AG04449 (cell line): ENCODE results near the gene TUBB2B.

Experiments
- CTCF ChIA-PET: fragments of 350-600 bp; formaldehyde crosslinking; extraction: SDS; loops from one replicate; lab custom pipeline; 2021; ENCODE audit warnings: antibody characterized with exemption; lab: Yijun Ruan, JAX
- POLR2A ChIA-PET: fragments of 400-600, 350-600 bp; formaldehyde crosslinking; extraction: SDS; loops from one replicate; lab custom pipeline; 2020; ENCODE audit warnings: antibody characterized with exemption, inconsistent platforms; lab: Yijun Ruan, JAX
- DNase-seq: peaks from one replicate; pipeline ENCODE4 v3.0.0-alpha.2; 2010; ENCODE audit warnings: low read depth, low spot score
- H3K4me3 ChIP-seq: 2 replicates; pipeline ENCODE4 v1.5.1; 2011; ENCODE audit warnings: low read depth, mild to moderate bottlenecking, control low read depth, low read length
- CTCF ChIP-seq: IDR thresholded peaks from one replicate; pipeline ENCODE4 v1.5.1; 2011; ENCODE audit warnings: mild to moderate bottlenecking, moderate library complexity, low read length, control low read depth, inconsistent platforms; ENCODE audit not compliant: insufficient read depth; ENCODE audit errors: missing control alignments

Gene TUBB2B

GRCh38 chr6:3271756-3272155 lies 44.3 kb upstream of the TUBB2B start:
- ChIA-PET POLR2A (interaction anchor here (0.5 to 0.8 kb wide), 2 partner anchors 20 to 115 kb away, joined by 3 read pairs; partner anchors contain the start of gene TUBB2A), CTCF (interaction anchor here (0.7 to 4.8 kb wide), 5 partner anchors 8 to 146 kb away, joined by 3 to 24 read pairs (median 5); no protein-coding TSS in a partner anchor)
- TF ChIP-seq CTCF = no peak
- H3K4me3 ChIP-seq = no peak overlapping the region
- no peak for DNase-seq

- no peak for DNase-seq
- CTCF ChIA-PET = no interaction called here
- POLR2A ChIA-PET = no interaction called here
- no peak overlapping the region for H3K4me3 ChIP-seq
- TF ChIP-seq CTCF = no peak
Observed at GRCh38 chr6:3270258-3270657, 42.8 kb upstream of the TUBB2B start.

GRCh38 chr6:3269281-3269975 lies 42.0 kb upstream of the TUBB2B start:
- ChIA-PET POLR2A (no interaction called here), CTCF (no interaction called here)
- DNase-seq = no peak
- TF ChIP-seq CTCF = no peak
- H3K4me3 ChIP-seq = no peak overlapping the region

GRCh38 chr6:3268680-3269079 lies 41.2 kb upstream of the TUBB2B start:
- POLR2A ChIA-PET = no interaction called here
- CTCF ChIA-PET = interaction anchor here (1.5 kb wide), 1 partner anchor 17 kb away, joined by 8 read pairs; no protein-coding TSS in a partner anchor
- no peak for TF ChIP-seq CTCF
- H3K4me3 ChIP-seq = no peak overlapping the region
- DNase-seq = no peak

- ChIA-PET CTCF (interaction anchor here (1.5 kb wide), 1 partner anchor 15 kb away, joined by 8 read pairs; no protein-coding TSS in a partner anchor), POLR2A (no interaction called here)
- DNase-seq = no peak
- H3K4me3 ChIP-seq = no peak overlapping the region
- no peak for TF ChIP-seq CTCF
Observed at GRCh38 chr6:3267162-3267561, 39.7 kb upstream of the TUBB2B start.

GRCh38 chr6:3266170-3266569 lies 38.7 kb upstream of the TUBB2B start:
- H3K4me3 ChIP-seq = no peak overlapping the region
- no peak for TF ChIP-seq CTCF
- CTCF ChIA-PET = interaction anchor here (0.9 to 1.4 kb wide), 2 partner anchors 15 to 109 kb away, joined by 3 to 5 read pairs; partner anchors contain the start of gene TUBB2A
- POLR2A ChIA-PET = no interaction called here
- DNase-seq = no peak
